Measurements from ENCODE around the gene SYT14. TPM values are rescaled to one million over a fixed set of nuclear protein-coding genes. Genes with fewer than 3 reads are reported as not detected.

Gene SYT14
- total RNA-seq, 4 donors from 2014 or later = 0.98 to 4.2 (median 2.0) TPM

- DNase-seq (ENCODE audit: low spot score in 2 of 2) = no peak
- H3K27me3 ChIP-seq = no peaks in the 10 kb centered on the region
- WGBS, 2 donors = 78 to 82% methylated on average over 4 of the region's 4 CpGs
- TF ChIP-seq CTCF (IDR thresholded peaks at IDR 0.05) (no peak), EP300 (IDR thresholded peaks at IDR 0.05) (no peak)
- no peak overlapping the region for H3K27ac ChIP-seq
- H3K9me3 ChIP-seq = no peaks in the 10 kb centered on the region
- H3K36me3 ChIP-seq = no peaks in the 10 kb centered on the region
- no peak overlapping the region for H3K4me3 ChIP-seq
- H3K4me1 ChIP-seq = peaks cover 0 to 6% (median 0%) of the 10 kb centered on the region in 4 donors
Observed at GRCh38 chr1:210218047-210218446, 280.0 kb downstream of the SYT14 start.

Other genes with a start within 250 kb of the SYT14 start
- 10 to 100 TPM in 3 of 4 donors, 1 to 10 TPM in 1; 7.1 to 92.2 (median 19.7) TPM for gene HSD11B1, start 233.4 kb upstream of the SYT14 start, total RNA-seq
- 1 to 10 TPM in 3 of 4 donors, under 1 TPM in 1; 0.87 to 8.0 (median 2.3) TPM for gene TRAF3IP3, start 182.2 kb upstream of the SYT14 start, total RNA-seq
- gene C1orf74, start 153.7 kb upstream of the SYT14 start, total RNA-seq = 1 to 10 TPM; 1.5 to 3.0 (median 2.2) TPM
- 1 to 10 TPM in 3 of 4 donors, under 1 TPM in 1; 0.42 to 1.8 (median 1.4) TPM for gene IRF6, start 132.1 kb upstream of the SYT14 start, total RNA-seq
- gene UTP25, start 110.2 kb upstream of the SYT14 start, total RNA-seq = 1 to 10 TPM; 5.7 to 7.5 (median 6.8) TPM

All from tibial nerve (tissue), 4 donors.